Large intestine (tissue), 3 donors: ENCODE results near the gene VIPR2. TPM values are rescaled to one million over a fixed set of nuclear protein-coding genes. Genes with fewer than 3 reads are reported as not detected.

Experiments
- DNase-seq, 2 donors: peaks; one replicate each; pipeline versions ENCODE4 v3.0.0 to v3.0.0-alpha.2; 2013
- H3K27ac ChIP-seq: one replicate; pipeline ENCODE4 v1.5.1; 2013; ENCODE audit warnings: low read length
- H3K27me3 ChIP-seq: 2 replicates; pipeline ENCODE4 v1.6.1; 2013; ENCODE audit warnings: low read length; ENCODE audit not compliant: control insufficient read depth, insufficient read depth
- H3K36me3 ChIP-seq: 2 replicates; pipeline ENCODE4 v1.6.1; 2013; ENCODE audit warnings: low read length; ENCODE audit not compliant: control insufficient read depth, insufficient read depth
- H3K4me1 ChIP-seq: one replicate; pipeline ENCODE4 v1.6.1; 2013; ENCODE audit warnings: low read length; ENCODE audit not compliant: control insufficient read depth, insufficient read depth
- H3K4me3 ChIP-seq: one replicate; pipeline ENCODE4 v1.5.1; 2013; ENCODE audit warnings: low read length
- H3K9me3 ChIP-seq: one replicate; pipeline ENCODE4 v1.6.1; 2013; ENCODE audit warnings: mild to moderate bottlenecking, low read depth, low read length, moderate library complexity; ENCODE audit not compliant: control insufficient read depth
- WGBS: methylation state at CpG from one replicate; pipeline ENCODE4 v1.1.5; 2013; ENCODE audit warnings: low lambda C conversion rate; ENCODE audit not compliant: insufficient coverage; 5-methylcytosine and 5-hydroxymethylcytosine counted together
- polyA plus RNA-seq: library from polyadenylated mRNA; unstranded; fragments of 120-200 nt; gene quantifications from one replicate; pipeline ENCODE4 v1.2.1, GENCODE V29; 2013

Gene VIPR2
- polyA plus RNA-seq, 1 donor: 1.4 TPM

- H3K36me3 ChIP-seq: no peaks in the 10 kb centered on the region
- H3K9me3 ChIP-seq: peaks cover 16% of the 10 kb centered on the region
- peaks cover 11% of the 10 kb centered on the region for H3K27me3 ChIP-seq
- H3K4me1 ChIP-seq: peaks cover 2% of the 10 kb centered on the region
- no peak for DNase-seq
- H3K4me3 ChIP-seq: no peak overlapping the region
- no CpG with 5 or more reads among the region's 48 CpGs for WGBS
- H3K27ac ChIP-seq: no peak overlapping the region
These were observed 80.4 kb downstream of the VIPR2 start for GRCh38 chr7:159064121-159064815.

GRCh38 chr7:159063046-159063840 is 81.4 kb downstream of the VIPR2 start:
- no peak for DNase-seq
- no peak overlapping the region for H3K27ac ChIP-seq
- peaks cover 2% of the 10 kb centered on the region for H3K4me1 ChIP-seq
- H3K4me3 ChIP-seq: no peak overlapping the region
- no CpG with 5 or more reads among the region's 56 CpGs for WGBS
- H3K36me3 ChIP-seq: no peaks in the 10 kb centered on the region
- H3K9me3 ChIP-seq: peaks cover 16% of the 10 kb centered on the region
- H3K27me3 ChIP-seq: peaks cover 11% of the 10 kb centered on the region

DNA sequence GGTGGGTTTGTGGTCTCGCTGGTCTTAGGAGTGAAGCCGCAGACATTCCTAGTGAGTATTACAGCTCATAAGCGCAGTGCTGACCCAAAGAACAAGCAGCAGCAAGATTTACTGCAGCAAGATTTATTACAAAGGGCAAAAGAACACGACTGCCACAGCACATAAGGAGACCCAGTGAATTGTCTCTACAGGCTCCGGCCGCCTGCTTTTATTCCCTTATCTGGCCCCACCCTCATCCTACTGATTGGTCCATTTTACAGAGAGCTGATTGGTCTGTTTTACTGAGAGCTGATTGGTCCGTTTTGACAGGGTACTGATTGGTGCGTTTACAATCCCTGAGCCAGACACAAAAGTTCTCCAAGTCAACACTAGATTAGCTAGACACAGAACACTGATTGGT is 82.1 kb downstream of the VIPR2 start:
- H3K4me1 ChIP-seq: peaks cover under 1% of the 10 kb centered on the region
- no peak for DNase-seq
- H3K27me3 ChIP-seq: peaks cover 11% of the 10 kb centered on the region
- no CpG with 5 or more reads among the region's 8 CpGs for WGBS
- no peak overlapping the region for H3K27ac ChIP-seq
- H3K9me3 ChIP-seq: peaks cover 16% of the 10 kb centered on the region
- H3K36me3 ChIP-seq: no peaks in the 10 kb centered on the region
- H3K4me3 ChIP-seq: no peak overlapping the region

DNA sequence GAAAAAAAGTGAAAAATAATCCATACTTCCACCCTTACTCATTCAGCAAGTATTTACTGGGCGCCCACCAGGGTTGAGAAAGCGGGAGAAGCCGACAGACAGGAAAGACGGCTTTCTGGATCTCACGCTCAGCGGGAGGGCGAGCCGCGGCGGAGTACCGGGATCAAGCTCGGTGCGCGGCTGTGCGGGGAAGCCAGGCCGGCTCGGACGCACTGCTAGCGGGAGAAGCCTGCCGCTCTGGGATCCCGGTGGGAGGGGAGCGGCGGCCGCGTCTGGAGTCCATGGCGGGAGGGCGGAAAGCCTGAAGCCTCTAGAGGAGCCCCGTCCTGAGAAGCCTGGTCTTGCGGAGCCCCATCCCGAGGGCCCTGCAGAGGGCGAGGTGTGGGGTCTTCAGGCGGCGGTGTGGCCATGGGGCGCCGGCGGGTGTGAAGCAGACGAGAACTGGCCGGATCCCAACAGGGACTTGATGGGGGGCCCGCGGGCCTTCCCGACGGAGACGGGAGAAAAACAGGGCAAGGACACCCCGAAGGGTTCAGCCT is 82.9 kb downstream of the VIPR2 start:
- H3K4me1 ChIP-seq: no peaks in the 10 kb centered on the region
- peaks cover 16% of the 10 kb centered on the region for H3K9me3 ChIP-seq
- WGBS: no CpG with 5 or more reads among the region's 44 CpGs
- no peak overlapping the region for H3K4me3 ChIP-seq
- no peaks in the 10 kb centered on the region for H3K36me3 ChIP-seq
- no peak for DNase-seq
- peaks cover 11% of the 10 kb centered on the region for H3K27me3 ChIP-seq
- H3K27ac ChIP-seq: no peak overlapping the region

DNA sequence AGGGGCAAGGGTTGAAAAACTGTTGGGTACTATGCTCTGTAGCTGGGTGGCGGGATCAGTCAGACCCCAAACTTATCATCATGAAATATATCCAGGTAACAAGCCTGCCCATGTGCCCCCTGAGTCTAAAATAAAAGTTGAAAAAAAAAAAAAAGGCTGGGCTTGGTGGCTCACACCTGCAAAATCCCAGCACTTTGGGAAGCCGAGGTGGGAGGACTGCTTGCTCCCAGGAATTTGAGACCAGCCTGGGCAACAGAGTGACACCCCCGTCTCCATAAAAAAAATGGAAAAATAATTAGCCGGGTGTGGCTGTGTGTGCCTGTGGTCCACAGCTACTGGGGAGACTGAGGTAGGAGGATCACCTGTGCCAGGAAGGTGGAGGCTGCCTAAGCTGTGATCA is 83.5 kb downstream of the VIPR2 start:
- Histone ChIP-seq H3K36me3 (no peaks in the 10 kb centered on the region), H3K4me1 (no peaks in the 10 kb centered on the region), H3K27me3 (peaks cover 11% of the 10 kb centered on the region), H3K9me3 (peaks cover 16% of the 10 kb centered on the region), H3K27ac (no peak overlapping the region), H3K4me3 (no peak overlapping the region)
- no peak for DNase-seq
- 100% methylated on average over 1 of the region's 4 CpGs for WGBS

- 100% methylated on average over 1 of the region's 2 CpGs for WGBS
These were observed 84.2 kb downstream of the VIPR2 start for GRCh38 chr7:159060440-159060839.

GRCh38 chr7:159059629-159060028 is 85.0 kb downstream of the VIPR2 start:
- H3K9me3 ChIP-seq: peaks cover 15% of the 10 kb centered on the region
- no CpG with 5 or more reads among the region's 3 CpGs for whole genome bisulfite sequencing
- no peaks in the 10 kb centered on the region for H3K36me3 ChIP-seq
- no peaks in the 10 kb centered on the region for H3K4me1 ChIP-seq
- no peak overlapping the region for H3K27ac ChIP-seq
- no peak for DNase-seq
- H3K27me3 ChIP-seq: peaks cover 11% of the 10 kb centered on the region
- H3K4me3 ChIP-seq: no peak overlapping the region

More at GRCh38 chr7:159060440-159060839, 84.2 kb downstream of the VIPR2 start:
- H3K9me3 ChIP-seq: peaks cover 16% of the 10 kb centered on the region
- DNase-seq: no peak
- H3K36me3 ChIP-seq: no peaks in the 10 kb centered on the region
- H3K4me1 ChIP-seq: no peaks in the 10 kb centered on the region
- H3K4me3 ChIP-seq: no peak overlapping the region
- no peak overlapping the region for H3K27ac ChIP-seq
- peaks cover 11% of the 10 kb centered on the region for H3K27me3 ChIP-seq

DNA sequence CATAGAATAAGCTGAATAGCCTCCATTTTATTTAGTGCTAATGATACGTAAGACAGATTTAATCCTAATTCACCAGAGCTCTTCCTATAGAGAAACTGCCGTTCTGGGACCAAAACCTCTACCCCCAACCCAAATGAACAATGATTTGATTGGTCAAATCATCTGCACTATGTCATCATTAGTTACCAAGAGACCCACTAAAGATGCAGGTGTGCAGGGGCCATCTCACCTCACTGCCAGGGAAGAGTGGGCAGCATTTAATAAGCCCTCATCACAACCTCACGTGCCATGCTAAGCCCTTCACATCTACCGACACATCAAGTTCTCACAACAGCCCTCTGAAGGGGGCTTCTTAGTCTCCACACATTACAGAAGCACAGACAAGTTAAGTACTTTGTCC is 87.0 kb downstream of the VIPR2 start:
- peaks cover 6% of the 10 kb centered on the region for H3K9me3 ChIP-seq
- no peak for DNase-seq
- no CpG with 5 or more reads among the region's 4 CpGs for WGBS

GRCh38 chr7:159056737-159057136 is 87.9 kb downstream of the VIPR2 start:
- WGBS: no CpG with 5 or more reads among the region's 5 CpGs
- Histone ChIP-seq H3K4me3 (no peak overlapping the region), H3K36me3 (no peaks in the 10 kb centered on the region), H3K9me3 (peaks cover 3% of the 10 kb centered on the region), H3K4me1 (no peaks in the 10 kb centered on the region), H3K27ac (no peak overlapping the region), H3K27me3 (peaks cover 8% of the 10 kb centered on the region)
- no peak for DNase-seq

More for the DNA sequence above, 87.0 kb downstream of the VIPR2 start:
- H3K27ac ChIP-seq: no peak overlapping the region
- no peaks in the 10 kb centered on the region for H3K36me3 ChIP-seq
- no peaks in the 10 kb centered on the region for H3K4me1 ChIP-seq
- peaks cover 11% of the 10 kb centered on the region for H3K27me3 ChIP-seq
- no peak overlapping the region for H3K4me3 ChIP-seq

DNA sequence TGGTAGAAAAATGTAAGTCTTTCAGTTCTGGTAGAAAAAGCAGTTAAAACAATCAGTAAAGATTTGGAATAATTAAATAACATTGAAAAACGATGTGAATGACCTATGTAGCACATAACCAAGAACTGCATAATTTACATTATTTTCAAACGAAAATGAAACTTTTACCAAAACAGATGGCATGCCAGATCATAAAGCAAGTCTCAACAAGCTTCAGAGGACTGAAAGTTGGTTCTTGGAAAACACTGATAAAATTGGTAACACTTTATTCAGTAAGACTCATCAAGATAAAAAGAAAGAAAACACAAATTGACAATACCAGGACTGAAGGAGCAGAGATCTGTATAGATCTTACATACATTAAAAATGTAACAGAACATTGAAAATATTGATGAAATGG is 92.8 kb downstream of the VIPR2 start:
- no peak for DNase-seq
- H3K4me1 ChIP-seq: no peaks in the 10 kb centered on the region
- no peak overlapping the region for H3K4me3 ChIP-seq
- no peak overlapping the region for H3K27ac ChIP-seq
- no peaks in the 10 kb centered on the region for H3K9me3 ChIP-seq
- H3K36me3 ChIP-seq: no peaks in the 10 kb centered on the region
- no peaks in the 10 kb centered on the region for H3K27me3 ChIP-seq
- WGBS: 88% methylated on average over 1 of the region's 2 CpGs
